ENCODE data around the gene COL4A6.

DNA sequence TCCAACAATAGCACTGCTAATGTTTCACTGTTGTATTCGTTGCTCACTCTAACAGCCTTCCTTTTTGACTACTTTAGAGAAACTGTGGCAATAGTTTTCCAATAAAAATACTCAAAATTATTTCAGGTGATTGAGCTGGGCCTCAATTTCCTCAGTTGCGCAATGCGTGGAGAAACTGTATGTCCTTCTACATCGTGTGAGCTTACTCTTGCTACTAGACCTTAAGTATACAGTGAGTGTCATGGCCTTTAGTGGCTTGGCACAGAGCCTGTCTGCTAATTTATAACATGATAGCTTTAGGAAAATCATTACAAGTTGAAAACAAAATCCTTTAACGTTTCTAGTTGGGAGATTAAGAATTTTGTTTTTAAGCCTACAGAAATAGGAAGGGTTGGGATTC is 114.5 kb downstream of the COL4A6 start:
- no peak for TF ChIP-seq CTCF (IDR thresholded peaks at IDR 0.05; ENCODE audit: poor library complexity, severe bottlenecking)
- TF ChIP-seq MXI1 (conservative IDR thresholded peaks at IDR 0.05; ENCODE audit: poor library complexity, severe bottlenecking) = no peak
- no peak for TF ChIP-seq EP300 (conservative IDR thresholded peaks at IDR 0.05; ENCODE audit: poor library complexity, severe bottlenecking)
- TF ChIP-seq EZH2 (IDR thresholded peaks at IDR 0.05; ENCODE audit: borderline replicate concordance, insufficient read depth, low read length, poor library complexity, severe bottlenecking) = no peak
- no peak for TF ChIP-seq POLR2AphosphoS5 (IDR thresholded peaks at IDR 0.05)

Measured in neural cell (in vitro differentiated cells).